CD14-positive monocyte (primary cell): ENCODE measurements around the gene NAT14. TPM values are rescaled to one million over a fixed set of nuclear protein-coding genes. Genes with fewer than 3 reads are reported as not detected.

Experiments used
- DNase-seq, 3 donors: peaks; one replicate each; pipeline ENCODE4 v3.0.0-alpha.2; 2011 to 2022
- H2AFZ ChIP-seq: 2 replicates; pipeline ENCODE4 v1.6.0; 2012; ENCODE audit warnings: mild to moderate bottlenecking, low read depth, low read length, inconsistent platforms; ENCODE audit not compliant: insufficient read depth, poor library complexity, severe bottlenecking
- H3K27ac ChIP-seq, 2 donors: 1 replicate in 1 of 2; 2 replicates in 1 of 2; pipeline ENCODE4 v1.5.1; 2012 to 2013; ENCODE audit warnings: low read length in 2 of 2, control low read depth in 1 of 2, inconsistent platforms in 1 of 2, low read depth in 1 of 2, mild to moderate bottlenecking in 1 of 2
- H3K27me3 ChIP-seq, 2 donors: one replicate each; pipeline versions ENCODE4 v1.6.0 to v1.6.1; 2011 to 2013; ENCODE audit warnings: low read length in 2 of 2; ENCODE audit not compliant: control insufficient read depth in 2 of 2, insufficient read depth in 2 of 2
- H3K36me3 ChIP-seq, 2 donors: replicated peaks in 1 of 2; 1 replicate in 1 of 2; 2 replicates in 1 of 2; pipeline versions ENCODE4 v1.5.1 to v1.6.1; 2012 to 2013; ENCODE audit warnings: low read length in 2 of 2, control low read depth in 1 of 2, inconsistent platforms in 1 of 2, mild to moderate bottlenecking in 1 of 2; ENCODE audit not compliant: insufficient read depth in 2 of 2, control insufficient read depth in 1 of 2
- H3K4me1 ChIP-seq, 2 donors: 1 replicate in 1 of 2; 2 replicates in 1 of 2; pipeline versions ENCODE4 v1.5.1 to v1.6.1; 2012 to 2013; ENCODE audit warnings: low read length in 2 of 2, control low read depth in 1 of 2, inconsistent platforms in 1 of 2, mild to moderate bottlenecking in 1 of 2, moderate library complexity in 1 of 2; ENCODE audit not compliant: insufficient read depth in 2 of 2, control insufficient read depth in 1 of 2
- H3K4me2 ChIP-seq: replicated peaks from 2 replicates; pipeline ENCODE3; 2012; ENCODE audit warnings: low read length, moderate library complexity, mild to moderate bottlenecking; ENCODE audit not compliant: poor library complexity, severe bottlenecking; ENCODE audit errors: extremely low read depth
- H3K4me3 ChIP-seq, 3 experiments: fragments of 200-600 bp in 1 of 3; sonication (generic) in 1 of 3; replicated peaks in 1 of 3; 1 replicate in 2 of 3; 2 replicates in 1 of 3; pipeline ENCODE4 v1.5.1; 2011 to 2013; ENCODE audit warnings: low read length in 3 of 3, mild to moderate bottlenecking in 3 of 3, control low read depth in 2 of 3, low read depth in 2 of 3, inconsistent platforms in 1 of 3, moderate library complexity in 1 of 3
- H3K79me2 ChIP-seq: 2 replicates; pipeline ENCODE4 v1.6.0; 2012; ENCODE audit warnings: mild to moderate bottlenecking, control low read depth, inconsistent platforms, low read length, moderate library complexity; ENCODE audit not compliant: insufficient read depth
- H3K9ac ChIP-seq: 2 replicates; pipeline ENCODE4 v1.6.0; 2017; ENCODE audit warnings: low read length, mild to moderate bottlenecking; ENCODE audit not compliant: insufficient read depth, poor library complexity, severe bottlenecking
- H3K9me3 ChIP-seq, 2 donors: replicated peaks in 1 of 2; 1 replicate in 1 of 2; 2 replicates in 1 of 2; pipeline versions ENCODE4 v1.5.1 to v1.6.1; 2012 to 2013; ENCODE audit warnings: low read length in 2 of 2, control low read depth in 1 of 2; ENCODE audit not compliant: control insufficient read depth in 1 of 2, insufficient read depth in 1 of 2
- H4K20me1 ChIP-seq: 2 replicates; pipeline ENCODE4 v1.6.0; 2012; ENCODE audit warnings: mild to moderate bottlenecking, low read length, control low read depth, moderate library complexity; ENCODE audit not compliant: insufficient read depth
- H3K27ac Mint-ChIP-seq, 7 donors: one replicate each; pipeline ENCODE4 v1.8.0; 2020; ENCODE audit warnings: mild to moderate bottlenecking in 7 of 7, mixed read lengths in 7 of 7, moderate library complexity in 6 of 7, inconsistent platforms in 2 of 7
- H3K27me3 Mint-ChIP-seq, 3 donors: one replicate each; pipeline ENCODE4 v1.8.0; 2021 to 2022; ENCODE audit warnings: low read depth in 3 of 3, mild to moderate bottlenecking in 3 of 3, mixed read lengths in 3 of 3, moderate library complexity in 3 of 3, inconsistent platforms in 1 of 3
- H3K36me3 Mint-ChIP-seq, 2 donors: one replicate each; pipeline ENCODE4 v1.8.0; 2020; ENCODE audit warnings: mixed read lengths in 2 of 2, inconsistent platforms in 1 of 2, mild to moderate bottlenecking in 1 of 2
- H3K4me1 Mint-ChIP-seq: one replicate; pipeline ENCODE4 v1.8.0; 2020; ENCODE audit warnings: mild to moderate bottlenecking, mixed read lengths
- H3K4me3 Mint-ChIP-seq, 2 donors: one replicate each; pipeline ENCODE4 v1.8.0; 2020; ENCODE audit warnings: mild to moderate bottlenecking in 2 of 2, mixed read lengths in 2 of 2, moderate library complexity in 1 of 2
- H3K9me3 Mint-ChIP-seq, 7 donors: one replicate each; pipeline ENCODE4 v1.8.0; 2020 to 2022; ENCODE audit warnings: mixed read lengths in 7 of 7, mild to moderate bottlenecking in 6 of 7, moderate library complexity in 6 of 7, inconsistent platforms in 2 of 7
- WGBS: methylation state at CpG from one replicate; pipeline ENCODE4 v1.1.5; 2013; ENCODE audit warnings: missing lambda C conversion rate; ENCODE audit not compliant: insufficient coverage; 5-methylcytosine and 5-hydroxymethylcytosine counted together
- intact Hi-C, 2 donors: fragments of 100-400 bp; cut with micrococcal nuclease; formaldehyde crosslinking; loops; one replicate each; pipeline versions ENCODE4 v1.15.0 to v1.15.1; 2023
- polyA plus RNA-seq, 3 donors: library from polyadenylated mRNA; depleted of rRNA in 1 of 3; unstranded in 2 of 3; stranded (reverse) in 1 of 3; fragments of 300-500 nt in 2 of 3; fragments of >200 nt in 1 of 3; fragmentation: Illumina TruSeq in 2 of 3; gene quantifications; 1 replicate in 2 of 3; 2 replicates in 1 of 3; pipeline ENCODE4 v1.2.3, GENCODE V29; 2012 to 2021
- TF ChIP-seq, protein P1 (sequence below): fragments of 200-600 bp; IDR thresholded peaks from one replicate; pipeline ENCODE4 v1.8.0; 2022; ENCODE audit warnings: antibody characterized with exemption, mild to moderate bottlenecking

NAT14 gene
- polyA plus RNA-seq, 3 donors, result 1.5 to 2.2 (median 1.9) TPM

DNA sequence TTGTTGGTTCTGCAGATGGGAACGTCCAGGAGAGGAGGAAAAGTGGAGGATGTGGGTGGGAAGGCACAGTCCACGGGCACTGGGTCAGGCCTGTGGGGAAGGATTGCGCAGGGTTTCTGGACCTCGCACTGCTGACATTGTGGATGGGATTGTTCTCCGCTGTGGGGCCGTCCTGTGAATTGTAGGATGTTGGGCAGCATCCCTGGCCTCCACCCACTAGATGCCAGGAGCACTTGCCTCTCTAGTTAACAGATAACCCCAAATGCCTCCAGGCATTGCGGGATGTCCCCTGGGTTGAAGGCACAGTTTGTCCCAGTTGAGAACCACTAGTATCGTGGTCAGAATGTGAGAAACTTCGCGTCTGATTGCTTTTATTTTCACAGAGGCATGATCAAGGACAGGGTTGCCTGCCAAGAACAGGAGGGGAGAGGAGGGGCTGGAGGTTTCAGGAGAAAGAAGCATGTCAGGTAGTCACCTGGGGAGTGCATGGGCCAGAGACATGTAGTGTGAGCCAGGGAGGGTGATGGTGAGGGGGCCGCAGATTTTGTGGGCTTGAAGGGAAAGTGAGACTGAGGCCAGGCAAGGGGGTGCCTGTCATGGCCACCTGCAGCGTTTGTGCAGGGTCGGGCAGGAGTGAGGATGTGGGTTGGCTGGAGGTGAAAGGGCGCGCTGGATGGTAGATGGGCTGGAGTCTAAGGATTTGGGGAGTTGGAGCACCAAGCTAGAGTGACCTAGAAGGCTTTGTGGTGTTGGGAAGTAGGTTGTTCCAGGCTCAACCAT is 5.3 kb upstream of the NAT14 start:
- WGBS, result 86% methylated on average over 12 of the region's 15 CpGs
- no peaks in the 10 kb centered on the region for H3K9me3 ChIP-seq
- Mint-ChIP-seq H3K27ac (peak overlapping the region in 2 of 7 donors; percentile 39 to 52), H3K4me3 (peak overlapping the region in 1 of 2 donors; percentile 56), H3K27me3 (peaks cover 0 to 6% (median 2%) of the 10 kb centered on the region in 3 donors), H3K4me1 (peaks cover 39% of the 10 kb centered on the region), H3K36me3 (peaks cover 19 to 24% of the 10 kb centered on the region in 2 donors), H3K9me3 (peaks cover 0 to 2% (median 0%) of the 10 kb centered on the region in 7 donors)
- H3K27ac ChIP-seq, result no peak overlapping the region
- DNase-seq, result no peak
- peaks cover 23 to 31% of the 10 kb centered on the region in 2 donors for H3K4me1 ChIP-seq
- H3K79me2 ChIP-seq, result peaks cover 23% of the 10 kb centered on the region
- H3K4me3 ChIP-seq, result no peak overlapping the region
- peaks cover 16 to 25% of the 10 kb centered on the region in 2 donors for H3K36me3 ChIP-seq
- H4K20me1 ChIP-seq, result peaks cover 47% of the 10 kb centered on the region
- TF ChIP-seq, protein P1, sequence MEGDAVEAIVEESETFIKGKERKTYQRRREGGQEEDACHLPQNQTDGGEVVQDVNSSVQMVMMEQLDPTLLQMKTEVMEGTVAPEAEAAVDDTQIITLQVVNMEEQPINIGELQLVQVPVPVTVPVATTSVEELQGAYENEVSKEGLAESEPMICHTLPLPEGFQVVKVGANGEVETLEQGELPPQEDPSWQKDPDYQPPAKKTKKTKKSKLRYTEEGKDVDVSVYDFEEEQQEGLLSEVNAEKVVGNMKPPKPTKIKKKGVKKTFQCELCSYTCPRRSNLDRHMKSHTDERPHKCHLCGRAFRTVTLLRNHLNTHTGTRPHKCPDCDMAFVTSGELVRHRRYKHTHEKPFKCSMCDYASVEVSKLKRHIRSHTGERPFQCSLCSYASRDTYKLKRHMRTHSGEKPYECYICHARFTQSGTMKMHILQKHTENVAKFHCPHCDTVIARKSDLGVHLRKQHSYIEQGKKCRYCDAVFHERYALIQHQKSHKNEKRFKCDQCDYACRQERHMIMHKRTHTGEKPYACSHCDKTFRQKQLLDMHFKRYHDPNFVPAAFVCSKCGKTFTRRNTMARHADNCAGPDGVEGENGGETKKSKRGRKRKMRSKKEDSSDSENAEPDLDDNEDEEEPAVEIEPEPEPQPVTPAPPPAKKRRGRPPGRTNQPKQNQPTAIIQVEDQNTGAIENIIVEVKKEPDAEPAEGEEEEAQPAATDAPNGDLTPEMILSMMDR, result no peak
- no peak overlapping the region for H3K4me2 ChIP-seq
- intact Hi-C loops, result no loop called here
- H3K9ac ChIP-seq, result no peak overlapping the region
- H2AFZ ChIP-seq, result no peak overlapping the region
- no peaks in the 10 kb centered on the region for H3K27me3 ChIP-seq

DNA sequence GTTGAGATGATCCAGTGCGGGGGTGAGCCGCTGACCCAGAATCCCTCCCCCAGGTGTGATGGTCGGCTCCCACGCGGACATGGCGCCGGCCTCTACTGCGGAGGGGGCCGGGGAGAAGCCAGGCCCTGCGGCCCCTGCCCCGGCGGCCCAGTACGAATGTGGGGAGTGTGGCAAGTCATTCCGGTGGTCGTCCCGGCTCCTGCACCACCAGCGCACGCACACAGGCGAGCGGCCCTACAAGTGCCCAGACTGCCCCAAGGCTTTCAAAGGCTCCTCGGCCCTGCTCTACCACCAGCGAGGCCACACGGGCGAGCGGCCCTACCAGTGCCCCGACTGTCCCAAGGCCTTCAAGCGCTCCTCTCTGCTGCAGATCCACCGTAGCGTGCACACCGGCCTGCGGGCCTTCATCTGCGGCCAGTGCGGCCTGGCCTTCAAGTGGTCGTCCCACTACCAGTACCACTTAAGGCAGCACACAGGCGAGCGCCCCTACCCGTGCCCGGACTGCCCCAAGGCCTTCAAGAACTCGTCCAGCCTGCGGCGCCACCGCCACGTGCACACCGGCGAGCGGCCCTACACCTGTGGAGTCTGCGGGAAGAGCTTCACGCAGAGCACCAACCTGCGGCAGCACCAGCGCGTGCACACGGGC is 3.7 kb upstream of the NAT14 start:
- TF ChIP-seq, protein P1, result no peak
- H3K27me3 Mint-ChIP-seq, result peaks cover 2 to 20% (median 7%) of the 10 kb centered on the region in 3 donors

More for the DNA sequence above, 3.7 kb upstream of the NAT14 start:
- Histone ChIP-seq H3K4me1 (peaks cover 23 to 32% of the 10 kb centered on the region in 2 donors), H3K4me2 (no peak overlapping the region), H3K79me2 (peaks cover 23% of the 10 kb centered on the region), H3K27ac (no peak overlapping the region), H3K4me3 (no peak overlapping the region), H3K36me3 (peaks cover 16 to 25% of the 10 kb centered on the region in 2 donors), H4K20me1 (peaks cover 47% of the 10 kb centered on the region), H2AFZ (no peak overlapping the region), H3K9ac (no peak overlapping the region), H3K27me3 (no peaks in the 10 kb centered on the region), H3K9me3 (no peaks in the 10 kb centered on the region)
- Mint-ChIP-seq H3K9me3 (peaks cover 0 to 2% (median 0%) of the 10 kb centered on the region in 7 donors), H3K36me3 (peaks cover 19 to 24% of the 10 kb centered on the region in 2 donors), H3K4me1 (peaks cover 34% of the 10 kb centered on the region), H3K4me3 (no peak overlapping the region), H3K27ac (peak overlapping the region in 1 of 7 donors; percentile 48)
- DNase-seq, result no peak
- intact Hi-C loops, result no loop called here
- 98% methylated on average over 42 of the region's 52 CpGs for WGBS
